Fibroblast of pulmonary artery (primary cell): Measurements from ENCODE around the gene SLC30A3.

Experiments used
- DNase-seq: peaks from one replicate; pipeline ENCODE4 v3.0.0-alpha.2; 2010; ENCODE audit warnings: low read depth
- H3K4me3 ChIP-seq: replicated peaks from 2 replicates; pipeline ENCODE4 v1.5.1; 2011; ENCODE audit warnings: low read depth, mild to moderate bottlenecking, control low read depth, low read length, moderate library complexity
- TF ChIP-seq, protein P1 (sequence below): IDR thresholded peaks from 2 replicates; pipeline ENCODE4 v1.5.1; 2011; ENCODE audit warnings: mild to moderate bottlenecking, control low read depth, low read length, inconsistent platforms; ENCODE audit errors: missing control alignments

SLC30A3 gene

DNA sequence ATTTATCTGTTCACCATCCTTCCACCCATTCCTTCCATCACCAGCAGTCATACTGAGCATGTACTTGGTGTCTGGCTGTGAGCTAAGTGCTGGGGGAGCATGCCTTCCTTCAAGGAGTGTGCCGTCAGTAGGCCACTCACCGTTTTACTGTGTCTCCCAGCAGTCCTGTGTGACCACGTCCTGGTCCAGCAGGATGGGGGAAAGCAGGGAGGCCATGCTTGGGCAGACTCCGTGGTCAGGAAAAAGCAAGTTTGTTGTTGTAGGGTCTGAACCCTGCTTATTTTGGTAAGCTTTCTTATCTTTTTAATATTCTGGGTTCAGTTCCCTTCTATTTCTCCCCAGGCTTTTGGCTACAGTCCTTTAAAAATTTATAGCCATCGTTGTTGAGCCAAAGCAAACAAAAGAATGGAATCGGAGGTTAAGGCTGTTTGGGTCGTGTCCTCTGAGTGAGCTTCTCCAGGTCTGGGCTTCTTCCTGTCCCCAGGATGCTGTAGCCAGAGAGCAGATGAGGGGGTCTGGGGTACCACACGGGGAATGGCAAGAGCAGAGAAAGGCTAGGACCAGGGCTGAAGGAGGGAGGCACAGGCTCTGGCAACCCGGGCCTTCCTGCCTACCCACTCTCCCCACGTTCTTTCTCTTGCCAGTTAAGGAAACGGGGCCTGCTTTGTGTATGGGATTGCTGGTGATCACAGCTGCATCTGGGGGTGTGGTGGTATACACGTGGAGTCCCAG is 13.5 kb downstream of the SLC30A3 start:
- TF ChIP-seq, protein P1, sequence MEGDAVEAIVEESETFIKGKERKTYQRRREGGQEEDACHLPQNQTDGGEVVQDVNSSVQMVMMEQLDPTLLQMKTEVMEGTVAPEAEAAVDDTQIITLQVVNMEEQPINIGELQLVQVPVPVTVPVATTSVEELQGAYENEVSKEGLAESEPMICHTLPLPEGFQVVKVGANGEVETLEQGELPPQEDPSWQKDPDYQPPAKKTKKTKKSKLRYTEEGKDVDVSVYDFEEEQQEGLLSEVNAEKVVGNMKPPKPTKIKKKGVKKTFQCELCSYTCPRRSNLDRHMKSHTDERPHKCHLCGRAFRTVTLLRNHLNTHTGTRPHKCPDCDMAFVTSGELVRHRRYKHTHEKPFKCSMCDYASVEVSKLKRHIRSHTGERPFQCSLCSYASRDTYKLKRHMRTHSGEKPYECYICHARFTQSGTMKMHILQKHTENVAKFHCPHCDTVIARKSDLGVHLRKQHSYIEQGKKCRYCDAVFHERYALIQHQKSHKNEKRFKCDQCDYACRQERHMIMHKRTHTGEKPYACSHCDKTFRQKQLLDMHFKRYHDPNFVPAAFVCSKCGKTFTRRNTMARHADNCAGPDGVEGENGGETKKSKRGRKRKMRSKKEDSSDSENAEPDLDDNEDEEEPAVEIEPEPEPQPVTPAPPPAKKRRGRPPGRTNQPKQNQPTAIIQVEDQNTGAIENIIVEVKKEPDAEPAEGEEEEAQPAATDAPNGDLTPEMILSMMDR = no peak
- no peak overlapping the region for H3K4me3 ChIP-seq
- no peak for DNase-seq

DNA sequence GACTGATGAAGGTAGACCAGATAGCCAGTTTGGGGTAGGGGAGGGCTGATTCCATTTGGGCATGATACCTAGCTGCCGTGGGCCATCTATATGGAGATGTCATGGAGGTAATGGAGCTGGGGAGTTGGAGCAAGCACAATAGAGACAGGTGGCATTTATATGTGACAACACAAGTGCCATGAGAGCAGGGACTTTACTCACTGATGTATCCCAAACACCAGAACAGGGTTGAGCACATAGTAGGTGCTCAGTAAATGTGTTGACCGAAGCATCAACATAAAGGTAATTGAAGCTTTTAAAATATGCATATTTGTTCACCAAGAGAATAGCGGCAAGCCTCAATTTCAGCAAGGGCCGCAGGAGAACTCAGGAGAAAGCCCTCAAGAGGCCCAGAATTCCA is 15.0 kb downstream of the SLC30A3 start:
- H3K4me3 ChIP-seq = no peak overlapping the region
- no peak for DNase-seq

DNA sequence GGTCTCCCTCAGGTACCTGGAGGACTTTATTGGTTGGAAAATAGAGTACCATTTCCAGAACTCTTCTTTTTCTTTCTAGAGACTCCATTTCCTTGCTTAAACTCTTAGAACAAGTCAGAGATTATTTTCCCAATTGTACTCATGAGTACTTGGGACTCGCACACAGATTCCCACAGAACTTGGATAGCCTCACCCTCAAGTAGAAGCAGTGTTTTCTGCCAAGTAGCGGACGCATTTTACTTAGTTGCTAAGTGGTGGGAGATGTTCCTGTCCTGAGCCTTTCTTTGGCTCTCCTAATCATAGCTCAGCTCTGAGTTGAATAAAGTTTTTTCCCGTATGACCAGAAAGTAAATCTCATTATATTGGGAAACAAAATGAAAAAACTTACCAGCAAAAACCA is 17.2 kb downstream of the SLC30A3 start:
- TF ChIP-seq, protein P1 = no peak
- DNase-seq = no peak
- H3K4me3 ChIP-seq = no peak overlapping the region

More for the DNA sequence above, 15.0 kb downstream of the SLC30A3 start:
- TF ChIP-seq, protein P1 = no peak

DNA sequence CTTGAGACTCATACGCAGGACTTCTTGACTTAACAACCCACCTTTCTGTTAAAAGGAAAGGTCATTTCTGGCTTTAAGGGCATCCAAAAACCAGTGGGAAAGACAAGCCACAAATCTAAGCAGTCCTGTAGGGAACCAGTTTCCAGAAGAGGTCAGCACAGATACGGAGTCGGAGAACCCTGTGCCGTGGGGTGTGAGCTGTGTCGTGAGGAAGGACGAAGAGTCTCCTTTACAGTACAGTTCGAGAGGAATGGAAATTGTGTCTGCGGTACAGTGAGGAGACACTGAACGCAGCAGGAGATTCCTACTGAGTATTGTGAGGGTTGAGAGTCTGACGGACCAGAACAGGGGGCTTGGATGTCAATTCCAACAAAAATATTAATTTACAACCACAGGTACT is 17.7 kb downstream of the SLC30A3 start:
- TF ChIP-seq, protein P1 = no peak
- H3K4me3 ChIP-seq = no peak overlapping the region
- no peak for DNase-seq

DNA sequence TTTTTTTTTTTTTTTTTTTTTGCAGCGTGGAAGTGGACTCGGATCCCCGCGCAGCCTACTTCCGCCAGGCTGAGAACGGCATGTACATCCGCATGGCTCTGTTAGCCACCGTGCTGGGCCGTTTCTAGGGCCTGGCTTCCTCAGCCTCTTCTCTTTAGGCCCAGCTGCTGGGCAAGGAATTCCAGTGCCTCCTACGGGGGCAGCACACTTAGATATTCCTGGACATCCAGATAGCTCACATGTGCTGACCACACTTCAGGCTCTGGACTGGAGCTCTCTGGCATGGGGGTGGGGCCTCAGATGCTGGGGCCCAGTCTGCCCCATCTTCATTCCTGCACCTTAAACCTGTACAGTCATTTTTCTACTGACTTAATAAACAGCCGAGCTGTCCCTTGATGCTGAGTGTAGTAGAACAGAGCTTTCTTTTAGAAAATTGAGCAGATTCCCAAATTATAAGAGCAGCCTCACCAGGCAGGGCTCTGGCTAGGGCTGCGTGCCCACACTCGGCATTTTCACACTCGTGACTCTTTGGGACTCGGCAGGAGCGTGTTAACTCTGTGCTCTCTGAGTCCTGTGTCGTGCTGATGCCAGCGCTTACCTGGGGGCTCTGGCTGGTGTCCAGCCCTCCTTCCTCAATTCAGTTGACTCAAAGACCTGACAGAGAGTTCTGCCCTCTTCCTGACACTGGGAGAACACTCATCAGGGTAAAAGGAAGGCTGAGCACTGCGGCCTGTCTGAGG is 19.3 kb downstream of the SLC30A3 start:
- DNase-seq = no peak

DNA sequence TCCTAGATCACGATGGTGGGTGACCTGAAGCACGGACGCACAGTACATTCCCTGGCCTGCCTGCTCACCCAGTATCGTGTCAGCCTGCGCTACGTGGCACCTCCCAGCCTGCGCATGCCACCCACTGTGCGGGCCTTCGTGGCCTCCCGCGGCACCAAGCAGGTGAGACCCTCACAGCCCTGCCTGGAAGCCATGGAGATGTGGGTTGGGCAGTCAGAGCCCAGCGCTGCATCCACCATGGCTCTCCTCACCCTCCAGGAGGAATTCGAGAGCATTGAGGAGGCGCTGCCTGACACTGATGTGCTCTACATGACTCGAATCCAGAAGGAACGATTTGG is 20.3 kb downstream of the SLC30A3 start:
- H3K4me3 ChIP-seq = no peak overlapping the region
- TF ChIP-seq, protein P1 = no peak
- no peak for DNase-seq

More for the DNA sequence above, 19.3 kb downstream of the SLC30A3 start:
- TF ChIP-seq, protein P1 = no peak
- H3K4me3 ChIP-seq = no peak overlapping the region
